Embryonic facial prominence (tissue), 1 donor: ENCODE data around the gene TRANK1.
"Not testable (repeated sequence)": the region's sequence is repeated elsewhere in the genome, so short reads cannot be mapped to it uniquely, and the experiment has no call there.

Experiments used
- DNase-seq: peaks from one replicate; pipeline ENCODE4 v3.0.0-alpha.2; 2016; ENCODE audit errors: extremely low spot score

The TRANK1 gene

GRCh38 chr3:36944641-36945270 lies at the start of gene TRANK1:
Gene TRANK1, minus strand, starts transcription at chr3:36945054. Its CDS starts 245 bp downstream, at chr3:36944809.
- DNase-seq: no peak

- peak; percentile 85 for DNase-seq
Measured at GRCh38 chr3:36993326-36994283, 48.8 kb upstream of the TRANK1 start, which contains the start of gene MLH1. Gene MLH1, plus strand, starts transcription at chr3:36993518. Its CDS starts 30 bp downstream, at chr3:36993548.

DNA sequence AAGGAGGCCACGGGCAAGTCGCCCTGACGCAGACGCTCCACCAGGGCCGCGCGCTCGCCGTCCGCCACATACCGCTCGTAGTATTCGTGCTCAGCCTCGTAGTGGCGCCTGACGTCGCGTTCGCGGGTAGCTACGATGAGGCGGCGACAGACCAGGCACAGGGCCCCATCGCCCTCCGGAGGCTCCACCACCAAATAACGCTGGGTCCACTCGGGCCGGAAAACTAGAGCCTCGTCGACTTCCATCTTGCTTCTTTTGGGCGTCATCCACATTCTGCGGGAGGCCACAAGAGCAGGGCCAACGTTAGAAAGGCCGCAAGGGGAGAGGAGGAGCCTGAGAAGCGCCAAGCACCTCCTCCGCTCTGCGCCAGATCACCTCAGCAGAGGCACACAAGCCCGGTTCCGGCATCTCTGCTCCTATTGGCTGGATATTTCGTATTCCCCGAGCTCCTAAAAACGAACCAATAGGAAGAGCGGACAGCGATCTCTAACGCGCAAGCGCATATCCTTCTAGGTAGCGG lies 48.0 kb upstream of the TRANK1 start, which contains the start of gene EPM2AIP1:
Gene EPM2AIP1, minus strand, starts transcription at position 326 of the 520 bp plus-strand sequence. Its CDS starts 54 bp downstream, at position 272.
- DNase-seq: peak; percentile 100

- no peak for DNase-seq
Measured at GRCh38 chr3:36991923-36992805, 47.3 kb upstream of the TRANK1 start.

DNA sequence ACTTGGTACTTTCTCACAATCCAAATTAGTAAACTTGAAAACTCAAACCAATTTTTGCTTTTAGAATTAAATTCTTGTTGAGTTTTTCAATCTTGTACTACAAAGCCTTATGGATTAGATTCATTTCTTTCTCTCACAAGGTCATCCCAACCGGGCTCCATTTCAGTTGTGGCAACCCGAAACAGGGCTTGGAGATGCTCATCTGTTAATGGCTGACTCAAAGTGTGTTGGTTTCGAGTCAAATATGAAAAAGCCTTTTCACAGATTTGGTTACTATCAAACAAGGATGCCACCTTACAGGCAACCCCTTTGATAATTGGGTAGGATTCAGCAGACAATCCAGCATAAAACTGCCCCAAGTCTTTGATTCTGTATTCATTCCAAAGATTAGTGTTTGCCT lies 46.3 kb upstream of the TRANK1 start:
- DNase-seq: no peak

GRCh38 chr3:36989568-36989967 lies 44.7 kb upstream of the TRANK1 start:
- DNase-seq: no peak

DNA sequence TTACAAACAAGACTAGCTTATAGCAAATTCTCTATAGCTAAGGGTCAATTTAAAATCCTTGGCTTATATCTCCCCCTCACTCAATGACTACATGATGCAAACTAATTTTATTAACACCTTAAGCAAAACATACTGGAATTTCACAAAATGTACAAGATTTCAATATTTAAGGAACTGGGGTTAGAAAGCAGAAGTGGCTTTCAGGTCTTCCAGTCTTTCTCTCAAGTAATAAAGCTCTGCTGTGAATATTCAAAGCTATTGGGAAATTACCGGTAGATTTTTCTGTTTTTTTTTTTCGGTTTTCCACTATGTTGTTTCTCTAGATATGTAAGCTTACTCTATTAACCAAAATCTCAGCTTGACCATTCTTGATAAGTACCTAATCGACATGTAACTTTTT lies 44.2 kb upstream of the TRANK1 start:
- DNase-seq: no peak

- no peak for DNase-seq
Measured at GRCh38 chr3:36988356-36988755, 43.5 kb upstream of the TRANK1 start.

DNA sequence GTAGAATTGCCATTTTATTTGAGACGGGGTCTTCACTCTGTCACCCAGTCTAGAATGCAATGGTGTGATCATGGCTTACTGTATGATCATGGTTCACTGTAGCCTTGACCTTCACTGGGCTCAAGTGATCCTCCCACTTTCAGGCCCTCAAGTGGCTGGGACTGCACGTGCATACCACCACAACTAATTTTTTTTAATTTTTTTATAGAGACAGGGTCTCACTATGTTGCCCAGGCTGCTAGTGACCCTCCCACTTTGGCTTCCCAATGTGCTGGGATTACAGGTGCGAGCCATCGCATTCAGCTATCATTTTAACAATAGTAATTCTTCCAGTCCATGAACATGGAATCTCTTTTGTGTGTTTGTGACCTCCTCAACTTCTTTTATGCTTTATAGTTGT lies 36.2 kb upstream of the TRANK1 start:
- DNase-seq: no peak

DNA sequence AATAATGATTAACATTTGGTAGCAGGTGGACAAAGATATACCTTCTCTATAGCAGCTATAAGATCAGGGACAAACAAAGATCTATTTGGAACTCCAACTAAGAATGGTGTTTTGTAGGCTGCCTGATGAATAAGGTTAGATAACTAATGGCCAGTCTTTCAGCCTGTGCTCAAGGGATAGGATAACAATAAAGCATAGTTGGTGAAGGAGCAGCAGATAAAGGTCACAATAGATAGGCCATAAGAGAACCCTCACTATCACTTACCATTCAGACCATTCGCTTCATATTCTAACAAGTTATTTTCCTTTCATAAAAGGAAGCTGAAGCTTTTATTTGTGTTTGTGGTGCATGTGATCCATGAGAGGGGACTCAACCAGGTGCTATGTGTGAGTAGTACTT lies 28.3 kb upstream of the TRANK1 start:
- DNase-seq: no peak

DNA sequence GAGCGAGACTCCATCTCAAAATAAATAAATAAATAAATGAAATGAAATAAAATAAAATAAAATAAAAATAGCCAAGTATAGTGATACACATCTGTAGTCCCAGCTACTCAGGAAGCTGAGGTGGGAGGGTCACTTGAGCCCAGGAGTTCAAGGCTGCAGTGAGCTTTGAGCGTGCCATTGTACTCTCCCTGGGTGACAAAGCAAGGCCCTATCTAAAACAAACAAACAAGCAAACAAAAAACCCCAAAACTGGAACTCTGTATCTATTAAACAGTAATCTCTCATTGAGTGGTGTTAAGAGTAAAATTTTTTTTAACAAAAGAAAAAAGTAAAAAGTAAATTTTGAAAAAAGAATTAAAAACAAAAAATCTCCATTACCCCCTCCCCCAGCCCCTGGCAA lies 27.3 kb upstream of the TRANK1 start:
- DNase-seq: no peak

DNA sequence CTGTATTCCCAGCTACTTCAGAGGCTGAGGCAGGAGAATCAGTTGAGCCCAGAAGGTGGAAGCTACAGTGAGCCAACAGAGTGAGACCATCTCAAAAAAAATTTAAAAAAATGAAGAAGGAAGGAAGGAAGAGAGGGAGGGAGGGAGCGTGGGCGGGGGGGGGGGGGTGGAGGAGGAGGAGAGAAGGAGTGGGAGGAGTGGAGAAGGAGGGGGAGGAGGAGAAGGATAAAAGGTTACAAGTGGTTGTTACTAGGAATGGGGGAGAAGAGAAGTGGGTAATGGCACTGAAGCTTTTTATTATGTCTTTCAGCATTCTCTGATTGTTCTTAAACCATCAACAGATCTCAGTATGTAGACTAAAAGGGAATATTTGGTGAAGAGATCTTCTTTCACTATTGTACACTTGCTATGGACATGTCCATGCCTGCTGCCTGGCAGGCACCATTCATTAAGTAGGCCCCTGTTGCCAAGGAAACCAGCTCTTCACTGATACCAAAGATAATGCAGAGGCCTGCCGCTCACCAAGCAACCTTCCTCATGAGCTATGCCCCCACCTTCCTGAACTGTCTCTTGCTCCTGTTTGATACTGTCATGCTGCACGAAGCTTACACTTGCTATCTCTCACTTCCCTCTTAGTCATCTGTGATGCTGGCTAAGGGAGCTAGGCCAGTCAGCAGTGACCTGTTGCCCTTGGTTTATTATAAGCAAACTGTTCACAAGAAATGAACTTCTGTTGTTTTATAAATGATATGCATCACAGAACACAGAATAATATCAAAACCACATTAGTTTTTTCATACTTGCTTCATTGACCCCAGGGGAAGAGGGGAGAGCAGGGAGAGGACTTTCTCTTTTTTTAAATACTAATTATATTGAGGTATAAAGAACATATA lies 24.9 kb upstream of the TRANK1 start:
- DNase-seq: peak; percentile 43

- DNase-seq: no peak
Measured at GRCh38 chr3:36969085-36969484, 24.2 kb upstream of the TRANK1 start.

GRCh38 chr3:36965440-36965839 lies 20.6 kb upstream of the TRANK1 start:
- no peak for DNase-seq

DNA sequence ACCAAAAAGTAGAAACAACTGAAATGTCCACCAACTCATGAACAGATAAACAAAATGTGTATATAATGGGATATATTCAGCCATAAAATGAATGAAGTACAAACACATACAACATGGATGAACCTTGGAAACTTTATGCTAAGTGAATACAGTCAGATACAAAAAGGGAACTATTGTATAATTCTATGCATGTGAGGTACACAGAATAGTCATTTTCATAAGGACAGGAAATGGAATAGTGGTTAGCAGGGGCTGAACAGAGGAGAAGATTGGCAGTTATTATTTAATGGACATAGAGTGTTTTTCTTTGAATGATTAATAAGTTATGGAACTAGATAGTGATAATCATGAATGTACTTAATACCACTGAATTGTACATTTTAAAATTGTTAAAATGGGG lies 20.0 kb upstream of the TRANK1 start:
- DNase-seq: no peak

- DNase-seq: no peak
Measured at GRCh38 chr3:36964331-36964730, 19.5 kb upstream of the TRANK1 start.

GRCh38 chr3:36963008-36963407 lies 18.2 kb upstream of the TRANK1 start:
- DNase-seq: not testable (repeated sequence)

GRCh38 chr3:36960502-36960901 lies 15.6 kb upstream of the TRANK1 start:
- no peak for DNase-seq

DNA sequence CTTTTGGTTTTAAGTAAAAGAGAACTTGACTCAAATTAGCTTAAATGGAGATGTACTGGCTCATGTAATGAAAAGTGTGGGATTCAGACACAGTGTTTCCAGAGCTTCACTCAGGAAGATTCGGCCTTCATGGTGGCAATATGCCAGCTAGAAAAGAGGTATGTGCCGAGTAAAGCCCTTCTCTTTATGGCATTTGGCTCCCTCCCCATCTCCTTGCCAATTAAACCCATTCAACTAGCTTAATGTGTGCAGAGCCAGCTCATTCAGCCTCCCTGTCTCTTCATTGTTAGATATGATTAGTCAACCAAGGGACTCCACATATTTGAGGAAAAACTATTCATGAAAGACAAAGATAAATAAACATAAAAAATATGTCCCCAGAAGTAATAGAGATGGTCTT lies 15.0 kb upstream of the TRANK1 start:
- no peak for DNase-seq

DNA sequence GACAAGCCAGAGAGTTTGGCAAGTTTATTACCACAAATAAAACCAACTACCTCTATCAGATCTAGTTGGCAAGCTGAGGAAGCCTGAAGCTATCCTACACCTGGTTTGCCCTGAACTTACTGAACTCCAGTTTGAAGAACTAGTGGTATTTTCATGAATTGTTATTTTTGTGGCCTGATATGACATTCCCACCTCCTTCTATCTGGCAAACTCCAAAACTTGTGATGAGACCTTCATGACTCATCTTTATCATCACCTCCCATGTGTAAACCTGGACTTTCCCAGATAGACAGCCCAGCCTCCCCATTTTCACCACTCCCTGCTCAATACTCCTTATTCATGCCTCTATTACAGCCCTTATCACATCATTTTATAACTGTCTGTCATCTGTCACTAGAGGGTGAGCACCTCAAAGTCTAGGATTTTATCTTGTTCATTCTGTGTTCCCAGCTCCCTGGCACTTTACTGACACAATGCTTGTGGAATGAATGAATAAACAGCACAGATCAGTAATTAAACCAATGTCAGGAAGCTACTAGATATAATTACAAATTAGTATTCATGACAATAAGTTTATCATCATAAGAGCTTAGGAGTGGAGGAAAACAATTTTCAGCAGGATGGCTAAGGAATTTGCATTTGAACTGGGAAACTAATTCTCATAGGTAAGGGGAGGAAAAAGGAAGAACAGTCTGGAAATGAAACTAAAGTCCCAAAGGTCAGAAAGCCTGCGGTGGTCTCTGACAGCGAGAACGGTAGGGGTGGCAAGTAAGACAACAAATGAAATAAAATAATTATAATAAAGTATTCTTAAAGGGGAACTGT lies 13.2 kb upstream of the TRANK1 start:
- no peak for DNase-seq
